Spinal cord (tissue), 10 donors: ENCODE measurements around the gene TRAPPC2B. TPM values are rescaled to one million over a fixed set of nuclear protein-coding genes. Genes with fewer than 3 reads are reported as not detected.
"Not testable (repeated sequence)": the region's sequence is repeated elsewhere in the genome, so short reads cannot be mapped to it uniquely, and the experiment has no call there.

Experiments used
- DNase-seq, 6 donors: peaks; one replicate each; pipeline versions ENCODE4 v3.0.0 to v3.0.0-alpha.2; 2013 to 2015; ENCODE audit warnings: low spot score in 6 of 6, low read depth in 4 of 6
- H3K27ac ChIP-seq: one replicate; pipeline ENCODE4 v1.5.1; 2013; ENCODE audit warnings: low read depth, low read length, control low read depth
- H3K27me3 ChIP-seq: one replicate; pipeline ENCODE4 v1.6.1; 2013; ENCODE audit warnings: low read length; ENCODE audit not compliant: control insufficient read depth, insufficient read depth
- H3K36me3 ChIP-seq: one replicate; pipeline ENCODE4 v1.6.1; 2013; ENCODE audit warnings: low read length; ENCODE audit not compliant: control insufficient read depth, insufficient read depth
- H3K4me1 ChIP-seq: one replicate; pipeline ENCODE4 v1.6.1; 2013; ENCODE audit warnings: low read length; ENCODE audit not compliant: control insufficient read depth, insufficient read depth
- H3K4me3 ChIP-seq: one replicate; pipeline ENCODE4 v1.5.1; 2013; ENCODE audit warnings: low read depth, low read length, control low read depth
- H3K9me3 ChIP-seq: one replicate; pipeline ENCODE4 v1.6.1; 2013; ENCODE audit warnings: low read length; ENCODE audit not compliant: control insufficient read depth, insufficient read depth
- WGBS: methylation state at CpG from one replicate; pipeline ENCODE4 v1.1.5; 2013; ENCODE audit warnings: missing lambda C conversion rate; ENCODE audit not compliant: insufficient coverage; 5-methylcytosine and 5-hydroxymethylcytosine counted together
- polyA plus RNA-seq, 2 donors: library from polyadenylated mRNA; unstranded; fragments of 120-200 nt; gene quantifications; one replicate each; pipeline ENCODE4 v1.2.1, GENCODE V29; 2013; ENCODE audit not compliant: insufficient read length in 2 of 2
- total RNA-seq, 2 donors: library from RNA; depleted of rRNA in 1 of 2; stranded (reverse); fragments of 120-200 nt in 1 of 2; fragments of >200 nt in 1 of 2; gene quantifications; one replicate each; pipeline versions ENCODE4 v1.2.3 to v1.2.4, GENCODE V29; 2013 to 2014
- donor health status: healthy.

TRAPPC2B gene
- total and polyA plus RNA-seq, 4 donors, result 13.7 to 20.0 (median 15.6) TPM

GRCh38 chr19:57363688-57364181, 384 bp downstream of the TRAPPC2B start:
- WGBS, result 2% methylated on average over 13 of the region's 18 CpGs
- peak in 1 of 6 donors; percentile 35 for DNase-seq
- no peaks in the 10 kb centered on the region for H3K9me3 ChIP-seq
- peaks cover 11% of the 10 kb centered on the region for H3K4me1 ChIP-seq
- H3K27me3 ChIP-seq, result no peaks in the 10 kb centered on the region
- H3K4me3 ChIP-seq, result peak overlapping the region; percentile 79
- H3K27ac ChIP-seq, result peak overlapping the region; percentile 90
- peaks cover 11% of the 10 kb centered on the region for H3K36me3 ChIP-seq

- DNase-seq, result peak in 1 of 6 donors; percentile 12
- Histone ChIP-seq H3K36me3 (peaks cover 8% of the 10 kb centered on the region), H3K27me3 (no peaks in the 10 kb centered on the region), H3K9me3 (no peaks in the 10 kb centered on the region), H3K4me3 (no peak overlapping the region), H3K4me1 (peaks cover 11% of the 10 kb centered on the region), H3K27ac (no peak overlapping the region)
- no CpG with 5 or more reads among the region's 2 CpGs for WGBS
These were observed 3.4 kb downstream of the TRAPPC2B start for GRCh38 chr19:57366776-57367175.

GRCh38 chr19:57374179-57374578, 10.8 kb downstream of the TRAPPC2B start:
- H3K36me3 ChIP-seq, result peaks cover 22% of the 10 kb centered on the region
- WGBS, result 100% methylated on average over 6 of the region's 6 CpGs
- no peak for DNase-seq
- H3K4me1 ChIP-seq, result no peaks in the 10 kb centered on the region
- H3K9me3 ChIP-seq, result peaks cover 4% of the 10 kb centered on the region
- H3K27me3 ChIP-seq, result no peaks in the 10 kb centered on the region
- H3K27ac ChIP-seq, result no peak overlapping the region
- no peak overlapping the region for H3K4me3 ChIP-seq

GRCh38 chr19:57374647-57375046, 11.3 kb downstream of the TRAPPC2B start:
- H3K27ac ChIP-seq, H3K4me3 ChIP-seq, DNase-seq, H3K4me1 ChIP-seq, H3K27me3 ChIP-seq, H3K9me3 ChIP-seq: not testable (repeated sequence)
- H3K36me3 ChIP-seq, result peaks cover 22% of the 10 kb centered on the region
- WGBS, result 83% methylated on average over 1 of the region's 2 CpGs

GRCh38 chr19:57376151-57376550, 12.8 kb downstream of the TRAPPC2B start:
- no peak overlapping the region for H3K27ac ChIP-seq
- no peaks in the 10 kb centered on the region for H3K4me1 ChIP-seq
- H3K4me3 ChIP-seq, result no peak overlapping the region
- peaks cover 4% of the 10 kb centered on the region for H3K9me3 ChIP-seq
- WGBS, result 86% methylated on average over 5 of the region's 6 CpGs
- peaks cover 22% of the 10 kb centered on the region for H3K36me3 ChIP-seq
- DNase-seq, result no peak
- H3K27me3 ChIP-seq, result no peaks in the 10 kb centered on the region

GRCh38 chr19:57377498-57378146, 14.3 kb downstream of the TRAPPC2B start:
- WGBS, result no CpG with 5 or more reads among the region's 3 CpGs
- peaks cover 4% of the 10 kb centered on the region for H3K9me3 ChIP-seq
- H3K4me1 ChIP-seq, result no peaks in the 10 kb centered on the region
- no peak overlapping the region for H3K27ac ChIP-seq
- H3K27me3 ChIP-seq, result no peaks in the 10 kb centered on the region
- no peak overlapping the region for H3K4me3 ChIP-seq
- DNase-seq, result no peak
- H3K36me3 ChIP-seq, result peaks cover 22% of the 10 kb centered on the region

GRCh38 chr19:57380923-57381322, 17.6 kb downstream of the TRAPPC2B start:
- no peaks in the 10 kb centered on the region for H3K27me3 ChIP-seq
- no peak overlapping the region for H3K4me3 ChIP-seq
- H3K4me1 ChIP-seq, result no peaks in the 10 kb centered on the region
- no peak for DNase-seq
- peaks cover 3% of the 10 kb centered on the region for H3K36me3 ChIP-seq
- H3K27ac ChIP-seq, result no peak overlapping the region
- no peaks in the 10 kb centered on the region for H3K9me3 ChIP-seq

- no peaks in the 10 kb centered on the region for H3K27me3 ChIP-seq
- H3K4me3 ChIP-seq, result no peak overlapping the region
- H3K9me3 ChIP-seq, result no peaks in the 10 kb centered on the region
- no peaks in the 10 kb centered on the region for H3K4me1 ChIP-seq
- no peaks in the 10 kb centered on the region for H3K36me3 ChIP-seq
- H3K27ac ChIP-seq, result no peak overlapping the region
- no peak for DNase-seq
- WGBS, result 87% methylated on average over 5 of the region's 7 CpGs
These were observed 19.6 kb downstream of the TRAPPC2B start for GRCh38 chr19:57382806-57383488.

GRCh38 chr19:57389194-57389729, 25.9 kb downstream of the TRAPPC2B start:
- Histone ChIP-seq H3K4me3 (peak overlapping the region; percentile 94), H3K36me3 (no peaks in the 10 kb centered on the region), H3K27me3 (no peaks in the 10 kb centered on the region), H3K9me3 (no peaks in the 10 kb centered on the region), H3K4me1 (peaks cover 5% of the 10 kb centered on the region), H3K27ac (peak overlapping the region; percentile 97)
- DNase-seq, result no peak
- 0% methylated on average over 4 of the region's 11 CpGs for WGBS
